AG04449 (cell line): ENCODE data around the gene PRKN.
A peak's percentile ranks its signal among the peaks of the same experiment; 100 is the strongest.

Experiments used
- CTCF ChIA-PET: fragments of 350-600 bp; formaldehyde crosslinking; extraction: SDS; loops from one replicate; lab custom pipeline; 2021; ENCODE audit warnings: antibody characterized with exemption; lab: Yijun Ruan, JAX
- POLR2A ChIA-PET: fragments of 400-600, 350-600 bp; formaldehyde crosslinking; extraction: SDS; loops from one replicate; lab custom pipeline; 2020; ENCODE audit warnings: antibody characterized with exemption, inconsistent platforms; lab: Yijun Ruan, JAX
- DNase-seq: peaks from one replicate; pipeline ENCODE4 v3.0.0-alpha.2; 2010; ENCODE audit warnings: low read depth, low spot score
- H3K4me3 ChIP-seq: 2 replicates; pipeline ENCODE4 v1.5.1; 2011; ENCODE audit warnings: low read depth, mild to moderate bottlenecking, control low read depth, low read length
- TF ChIP-seq, protein P1 (sequence below): IDR thresholded peaks from one replicate; pipeline ENCODE4 v1.5.1; 2011; ENCODE audit warnings: mild to moderate bottlenecking, moderate library complexity, low read length, control low read depth, inconsistent platforms; ENCODE audit not compliant: insufficient read depth; ENCODE audit errors: missing control alignments

Gene PRKN

DNA sequence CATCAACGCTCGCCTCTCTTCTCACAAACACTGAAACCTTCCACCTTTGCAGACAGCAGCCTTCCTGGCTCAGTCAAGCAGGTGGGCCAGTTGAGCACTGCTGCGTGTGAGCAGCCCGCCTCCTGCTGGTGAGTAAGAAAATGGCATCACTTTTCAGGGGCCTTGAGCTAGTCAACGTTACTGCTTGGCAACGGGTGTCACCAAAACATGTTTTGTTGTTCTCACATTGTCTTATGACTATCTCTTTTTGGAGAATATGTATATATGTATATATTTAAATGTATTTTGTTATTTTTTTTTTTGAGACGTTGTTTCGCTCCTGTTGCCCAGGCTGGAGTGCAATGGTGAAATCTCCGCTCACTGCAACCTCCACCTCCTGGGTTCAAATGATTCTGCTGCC lies 1356.7 kb downstream of the PRKN start:
- ChIA-PET CTCF (interaction anchor here (0.6 to 7.8 kb wide), 74 partner anchors 9 to 854 kb away, joined by 3 to 315 read pairs (median 4); partner anchors contain the start of gene AGPAT4), POLR2A (interaction anchor here (0.6 kb wide), 1 partner anchor 847 kb away, joined by 3 read pairs; no protein-coding TSS in a partner anchor)
- DNase-seq: no peak
- no peak overlapping the region for H3K4me3 ChIP-seq
- TF ChIP-seq, protein P1, sequence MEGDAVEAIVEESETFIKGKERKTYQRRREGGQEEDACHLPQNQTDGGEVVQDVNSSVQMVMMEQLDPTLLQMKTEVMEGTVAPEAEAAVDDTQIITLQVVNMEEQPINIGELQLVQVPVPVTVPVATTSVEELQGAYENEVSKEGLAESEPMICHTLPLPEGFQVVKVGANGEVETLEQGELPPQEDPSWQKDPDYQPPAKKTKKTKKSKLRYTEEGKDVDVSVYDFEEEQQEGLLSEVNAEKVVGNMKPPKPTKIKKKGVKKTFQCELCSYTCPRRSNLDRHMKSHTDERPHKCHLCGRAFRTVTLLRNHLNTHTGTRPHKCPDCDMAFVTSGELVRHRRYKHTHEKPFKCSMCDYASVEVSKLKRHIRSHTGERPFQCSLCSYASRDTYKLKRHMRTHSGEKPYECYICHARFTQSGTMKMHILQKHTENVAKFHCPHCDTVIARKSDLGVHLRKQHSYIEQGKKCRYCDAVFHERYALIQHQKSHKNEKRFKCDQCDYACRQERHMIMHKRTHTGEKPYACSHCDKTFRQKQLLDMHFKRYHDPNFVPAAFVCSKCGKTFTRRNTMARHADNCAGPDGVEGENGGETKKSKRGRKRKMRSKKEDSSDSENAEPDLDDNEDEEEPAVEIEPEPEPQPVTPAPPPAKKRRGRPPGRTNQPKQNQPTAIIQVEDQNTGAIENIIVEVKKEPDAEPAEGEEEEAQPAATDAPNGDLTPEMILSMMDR: peak; percentile 95

DNA sequence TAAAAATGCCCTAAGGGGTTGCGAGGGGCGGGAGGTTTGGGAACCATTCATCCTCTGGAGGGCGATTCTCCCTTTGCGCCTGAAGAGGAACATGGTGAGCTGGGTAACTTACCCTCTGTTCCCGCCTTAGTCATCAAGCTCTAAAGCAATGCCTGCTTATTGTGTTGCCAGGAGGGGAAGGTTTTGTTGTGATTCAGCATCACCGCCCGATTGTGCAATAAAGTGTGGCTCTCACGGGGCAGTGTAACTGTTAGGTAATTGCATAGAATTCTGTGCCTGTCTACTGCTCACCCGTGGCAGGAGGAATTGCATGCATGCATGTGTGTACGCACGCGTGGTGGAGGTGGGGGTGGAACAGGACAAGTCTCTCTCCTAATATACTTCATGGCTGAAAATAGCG lies 1358.2 kb downstream of the PRKN start:
- H3K4me3 ChIP-seq: no peak overlapping the region
- TF ChIP-seq, protein P1: no peak
- DNase-seq: peak; percentile 40
- ChIA-PET CTCF (interaction anchor here (0.6 to 2.8 kb wide), 9 partner anchors 12 to 851 kb away, joined by 3 to 21 read pairs (median 3); no protein-coding TSS in a partner anchor), POLR2A (no interaction called here)

DNA sequence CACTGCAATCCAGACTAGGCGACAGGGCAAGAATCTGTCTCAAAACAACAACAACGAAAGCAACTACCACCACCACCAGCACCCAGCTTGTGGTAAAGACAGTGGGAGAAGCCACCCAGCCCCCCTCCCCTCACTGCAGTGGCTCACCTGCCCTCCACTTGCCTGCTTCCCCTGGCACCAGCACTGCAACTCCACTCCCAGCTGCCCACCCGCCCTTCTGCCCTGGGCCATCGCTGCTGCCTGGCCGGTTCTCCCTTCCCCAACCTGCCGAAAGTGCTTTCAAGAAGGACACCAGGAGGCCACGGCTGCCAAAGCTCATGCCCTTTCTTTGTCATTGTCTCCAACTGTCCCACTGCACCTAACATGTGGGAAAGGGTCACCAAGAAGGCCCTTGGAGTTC lies 1359.1 kb downstream of the PRKN start:
- CTCF ChIA-PET: interaction anchor here (0.9 to 2.8 kb wide), 10 partner anchors 11 to 851 kb away, joined by 3 to 21 read pairs (median 4); no protein-coding TSS in a partner anchor
- POLR2A ChIA-PET: no interaction called here

DNA sequence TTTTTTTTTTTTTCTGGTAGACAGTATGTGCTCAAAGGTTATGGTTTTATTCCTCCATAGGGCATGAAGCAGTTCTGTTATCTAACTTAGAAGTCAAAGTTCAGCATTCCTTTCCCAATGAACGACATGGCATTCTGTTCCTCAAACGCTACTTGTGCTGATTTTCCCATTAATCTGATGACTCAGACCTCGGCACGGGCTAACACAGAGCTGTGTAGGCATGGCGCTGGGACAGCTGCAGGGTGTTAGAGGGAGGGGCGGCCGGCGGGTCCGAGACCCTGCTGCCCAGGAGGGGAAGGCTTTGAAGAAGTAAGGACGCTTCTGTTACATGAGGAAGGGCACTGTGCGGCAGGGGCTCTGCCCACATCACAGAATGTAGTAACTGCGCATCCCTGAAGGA lies 1360.1 kb downstream of the PRKN start:
- CTCF ChIA-PET: interaction anchor here (0.6 to 2.8 kb wide), 4 partner anchors 13 to 437 kb away, joined by 3 to 21 read pairs (median 5); no protein-coding TSS in a partner anchor
- DNase-seq: no peak
- POLR2A ChIA-PET: no interaction called here
- TF ChIP-seq, protein P1: no peak
- no peak overlapping the region for H3K4me3 ChIP-seq

More for the DNA sequence above, 1359.1 kb downstream of the PRKN start:
- DNase-seq: no peak
- no peak overlapping the region for H3K4me3 ChIP-seq
- TF ChIP-seq, protein P1: no peak

DNA sequence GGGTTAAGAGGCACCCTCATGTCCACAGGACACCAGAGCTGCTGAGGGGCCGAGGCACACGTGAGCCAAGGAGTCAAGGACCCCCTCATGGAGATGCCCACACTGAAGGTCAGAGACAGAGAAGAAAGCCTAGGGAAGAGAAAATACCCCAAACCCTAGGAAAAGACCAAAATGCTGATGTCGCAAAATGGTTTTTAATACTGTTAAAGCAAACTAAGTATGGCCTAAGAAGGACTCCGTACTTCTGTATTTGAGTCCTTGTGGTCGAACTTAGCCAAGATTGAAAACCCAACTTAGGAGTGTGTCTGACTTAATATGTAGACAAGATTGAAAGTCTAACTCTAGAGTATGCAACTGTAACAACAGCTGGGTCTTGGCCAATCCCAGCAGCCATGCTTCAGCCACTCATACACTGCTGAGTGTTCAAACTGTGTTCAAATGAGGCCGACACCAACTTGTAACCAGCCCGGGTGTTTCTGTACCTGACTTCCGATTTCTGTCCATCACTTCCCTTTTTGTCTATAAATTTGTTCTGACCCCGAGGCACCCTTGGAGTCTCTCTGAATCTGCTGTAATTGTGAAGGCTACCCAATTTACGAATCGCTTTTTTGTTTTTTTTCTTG lies 1361.2 kb downstream of the PRKN start:
- H3K4me3 ChIP-seq: no peak overlapping the region
- DNase-seq: no peak
- ChIA-PET POLR2A (no interaction called here), CTCF (interaction anchor here (1.3 kb wide), 2 partner anchors 435 to 436 kb away, joined by 3 read pairs; no protein-coding TSS in a partner anchor)
- TF ChIP-seq, protein P1: no peak

DNA sequence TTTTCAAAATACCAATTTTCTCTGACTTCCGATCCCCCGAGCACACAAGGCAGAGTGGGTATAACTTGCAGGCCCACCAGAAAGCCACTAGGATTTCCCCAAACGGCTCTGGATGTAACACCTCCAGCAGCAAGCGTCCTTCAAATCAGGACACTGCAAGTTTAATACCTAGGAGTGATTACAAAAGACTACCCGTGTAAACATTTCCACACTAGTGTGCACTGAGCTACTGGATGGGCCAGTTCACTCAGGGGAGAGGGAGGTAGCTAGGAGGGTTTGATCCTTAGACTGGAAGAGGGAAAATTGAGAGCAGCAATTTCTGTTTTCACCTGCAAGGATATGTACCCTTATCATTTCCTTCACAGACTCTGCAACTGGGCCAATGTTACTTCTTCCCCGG lies 1361.9 kb downstream of the PRKN start:
- CTCF ChIA-PET: interaction anchor here (1.3 kb wide), 2 partner anchors 434 to 436 kb away, joined by 3 read pairs; no protein-coding TSS in a partner anchor

More for the DNA sequence above, 1361.9 kb downstream of the PRKN start:
- POLR2A ChIA-PET: interaction anchor here (0.7 kb wide), 1 partner anchor 1245 kb away, joined by 3 read pairs; no protein-coding TSS in a partner anchor
- no peak for DNase-seq
- TF ChIP-seq, protein P1: no peak
- no peak overlapping the region for H3K4me3 ChIP-seq
